Keratinocyte (primary cell): Measurements from ENCODE around the gene SLX4IP. TPM values are rescaled to one million over a fixed set of nuclear protein-coding genes. Genes with fewer than 3 reads are reported as not detected.

Experiments used
- DNase-seq: peaks from one replicate; pipeline ENCODE4 v3.0.0-alpha.2; 2011; ENCODE audit warnings: low read depth, missing footprints, low spot score
- FAIRE-seq: peaks from 2 replicates; lab custom pipeline; 2011; peaks lifted over from hg19 to GRCh38; lab: Jason Lieb, UNC
- H2AFZ ChIP-seq: 2 replicates; pipeline ENCODE4 v1.6.0; 2012; ENCODE audit warnings: low read length, control low read depth, inconsistent platforms; ENCODE audit not compliant: control insufficient read depth
- H3K27ac ChIP-seq: 2 replicates; pipeline ENCODE4 v1.5.1; 2011; ENCODE audit warnings: low read length; ENCODE audit not compliant: control insufficient read depth, insufficient read depth
- H3K27me3 ChIP-seq: 3 replicates; pipeline ENCODE4 v1.6.0; 2011; ENCODE audit warnings: low read length; ENCODE audit not compliant: control insufficient read depth, insufficient read depth; ENCODE audit errors: extremely low read depth
- H3K36me3 ChIP-seq, 2 experiments: 2 replicates in 1 of 2; 3 replicates in 1 of 2; pipeline ENCODE4 v1.5.1; 2011; ENCODE audit warnings: low read length in 2 of 2, mild to moderate bottlenecking in 1 of 2; ENCODE audit not compliant: control insufficient read depth in 2 of 2, insufficient read depth in 2 of 2; ENCODE audit errors: extremely low read depth in 1 of 2
- H3K4me1 ChIP-seq: 3 replicates; pipeline ENCODE4 v1.5.1; 2011; ENCODE audit warnings: low read length; ENCODE audit not compliant: control insufficient read depth, insufficient read depth; ENCODE audit errors: extremely low read depth
- H3K4me2 ChIP-seq: 3 replicates; pipeline ENCODE4 v1.6.0; 2011; ENCODE audit warnings: low read depth, low read length; ENCODE audit not compliant: control insufficient read depth, insufficient read depth; ENCODE audit errors: extremely low read depth
- H3K4me3 ChIP-seq, 3 experiments: fragments of 200-600 bp in 1 of 3; sonication (generic) in 1 of 3; 2 replicates in 2 of 3; 3 replicates in 1 of 3; pipeline ENCODE4 v1.5.1; 2011 to 2016; ENCODE audit warnings: low read length in 3 of 3, mild to moderate bottlenecking in 3 of 3, control low read depth in 2 of 3, inconsistent platforms in 1 of 3, low read depth in 1 of 3, mixed read lengths in 1 of 3, mixed run types in 1 of 3, moderate library complexity in 1 of 3; ENCODE audit not compliant: control insufficient read depth in 2 of 3, insufficient read depth in 2 of 3; ENCODE audit errors: extremely low read depth in 1 of 3
- H3K79me2 ChIP-seq: 2 replicates; pipeline ENCODE4 v1.6.0; 2012; ENCODE audit warnings: low read length; ENCODE audit not compliant: control insufficient read depth, insufficient read depth
- H3K9ac ChIP-seq: 3 replicates; pipeline ENCODE4 v1.6.0; 2011; ENCODE audit warnings: low read length; ENCODE audit not compliant: control insufficient read depth, insufficient read depth; ENCODE audit errors: extremely low read depth
- H3K9me1 ChIP-seq: 3 replicates; pipeline ENCODE4 v1.6.0; 2011; ENCODE audit warnings: low read length; ENCODE audit not compliant: control insufficient read depth, insufficient read depth; ENCODE audit errors: extremely low read depth
- H3K9me3 ChIP-seq: 2 replicates; pipeline ENCODE4 v1.5.1; 2012; ENCODE audit warnings: low read depth, low read length; ENCODE audit not compliant: control insufficient read depth
- H4K20me1 ChIP-seq: 3 replicates; pipeline ENCODE4 v1.6.0; 2011; ENCODE audit warnings: low read length; ENCODE audit not compliant: control insufficient read depth, insufficient read depth; ENCODE audit errors: extremely low read depth
- CTCF ChIP-seq, 3 experiments: IDR thresholded peaks in 1 of 3; conservative IDR thresholded peaks in 1 of 3; optimal IDR thresholded peaks in 1 of 3; 2 replicates in 2 of 3; 3 replicates in 1 of 3; pipeline versions ENCODE3 to v1.5.1; 2011; ENCODE audit warnings: low read length in 3 of 3, mild to moderate bottlenecking in 3 of 3, moderate library complexity in 2 of 3, control low read depth in 1 of 3, inconsistent platforms in 1 of 3; ENCODE audit not compliant: insufficient read depth in 2 of 3; ENCODE audit errors: extremely low read depth in 1 of 3
- EZH2 ChIP-seq: IDR thresholded peaks from one replicate; pipeline ENCODE4 v1.6.1; 2012; ENCODE audit warnings: inconsistent platforms, mild to moderate bottlenecking, low read length, moderate library complexity
- dilution Hi-C: fragments of 300-500 bp; cut with MboI; formaldehyde crosslinking; loops from one replicate; pipeline ENCODE4 v1.7.0; 2020; ENCODE audit warnings: low sequenced_read_pairs; ENCODE audit not compliant: extremely low pct_ligation_motif_present
- polyA plus RNA-seq, 5 experiments: library from polyadenylated mRNA; depleted of rRNA in 3 of 5; stranded (reverse) in 3 of 5; stranded (forward) in 1 of 5; unstranded in 1 of 5; fragments of >200 nt; gene quantifications; 1 replicate in 1 of 5; 2 replicates in 3 of 5; 3 replicates in 1 of 5; pipeline versions ENCODE4 v1.2.1 to v1.2.3, GENCODE V29; 2011 to 2012; ENCODE audit warnings: missing spikeins in 2 of 5, low read depth in 1 of 5, low replicate concordance in 1 of 5

SLX4IP gene
- polyA plus RNA-seq, 1 donor (not counting 4 experiments of a cell fraction or from before 2014, with no cell fraction given): 3.0 TPM

GRCh38 chr20:10640897-10641296, 205.8 kb downstream of the SLX4IP start:
- TF ChIP-seq CTCF (optimal IDR thresholded peaks at IDR 0.05 in 1 of 3, IDR thresholded peaks at IDR 0.05 in 1 of 3, conservative IDR thresholded peaks at IDR 0.05 in 1 of 3; ENCODE audit: extremely low read depth in 1 of 3, insufficient read depth in 2 of 3, low read length in 3 of 3) (no peak), EZH2 (no peak)
- Histone ChIP-seq H3K4me2 (no peak overlapping the region), H3K27ac (no peak overlapping the region), H3K36me3 (peaks cover 55 to 79% of the 10 kb centered on the region in 2 experiments), H3K9ac (no peak overlapping the region), H3K9me3 (no peaks in the 10 kb centered on the region), H3K4me1 (peaks cover 68% of the 10 kb centered on the region), H3K4me3 (no peak overlapping the region), H2AFZ (no peak overlapping the region), H3K9me1 (peaks cover 3% of the 10 kb centered on the region), H4K20me1 (peaks cover 19% of the 10 kb centered on the region), H3K27me3 (no peaks in the 10 kb centered on the region), H3K79me2 (peaks cover 56% of the 10 kb centered on the region)
- DNase-seq: no peak
- dilution Hi-C loops: no loop called here
- FAIRE-seq: no peak

DNA sequence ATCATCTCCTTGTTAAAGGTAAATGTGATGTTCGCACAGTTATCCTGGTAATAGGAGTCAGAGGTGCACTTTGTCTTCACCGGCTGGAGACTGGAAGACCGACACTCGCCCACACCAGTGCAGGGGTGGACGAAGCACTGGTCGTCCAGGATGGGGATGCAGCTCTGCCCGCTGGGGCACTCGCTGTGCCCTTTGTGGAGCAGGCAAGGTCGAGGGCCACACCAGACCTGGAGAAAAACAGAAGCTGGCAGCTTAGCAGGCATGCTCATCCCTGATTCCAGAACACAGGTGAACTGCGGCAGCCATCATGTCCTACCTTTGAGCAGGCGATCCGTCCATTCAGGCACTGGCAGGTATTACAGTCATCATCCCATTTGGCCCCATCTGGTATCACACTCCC, 206.4 kb downstream of the SLX4IP start:
- Histone ChIP-seq H3K36me3 (peaks cover 58 to 85% of the 10 kb centered on the region in 2 experiments), H3K4me1 (peaks cover 62% of the 10 kb centered on the region), H3K9me3 (no peaks in the 10 kb centered on the region), H3K4me3 (no peak overlapping the region), H3K9me1 (peaks cover 3% of the 10 kb centered on the region), H3K4me2 (no peak overlapping the region), H3K27ac (no peak overlapping the region), H3K9ac (no peak overlapping the region), H4K20me1 (peaks cover 22% of the 10 kb centered on the region), H3K79me2 (peaks cover 59% of the 10 kb centered on the region), H2AFZ (no peak overlapping the region), H3K27me3 (no peaks in the 10 kb centered on the region)
- TF ChIP-seq CTCF (optimal IDR thresholded peaks at IDR 0.05 in 1 of 3, IDR thresholded peaks at IDR 0.05 in 1 of 3, conservative IDR thresholded peaks at IDR 0.05 in 1 of 3; ENCODE audit: extremely low read depth in 1 of 3, insufficient read depth in 2 of 3, low read length in 3 of 3): no peak
- no peak for TF ChIP-seq EZH2
- DNase-seq: no peak
- no peak for FAIRE-seq
- dilution Hi-C loops: no loop called here
